AG08396 (cell line): ENCODE data around the gene COX8C.
"Not testable (repeated sequence)": the region's sequence is repeated elsewhere in the genome, so short reads cannot be mapped to it uniquely, and the experiment has no call there.

ENCODE experiments used
- DNase-seq: peaks from one replicate; pipeline ENCODE4 v3.0.0; 2012; ENCODE audit warnings: low spot score, mixed read lengths

COX8C gene

GRCh38 chr14:93375673-93376156 lies 28.7 kb downstream of the COX8C start:
- no peak for DNase-seq

DNA sequence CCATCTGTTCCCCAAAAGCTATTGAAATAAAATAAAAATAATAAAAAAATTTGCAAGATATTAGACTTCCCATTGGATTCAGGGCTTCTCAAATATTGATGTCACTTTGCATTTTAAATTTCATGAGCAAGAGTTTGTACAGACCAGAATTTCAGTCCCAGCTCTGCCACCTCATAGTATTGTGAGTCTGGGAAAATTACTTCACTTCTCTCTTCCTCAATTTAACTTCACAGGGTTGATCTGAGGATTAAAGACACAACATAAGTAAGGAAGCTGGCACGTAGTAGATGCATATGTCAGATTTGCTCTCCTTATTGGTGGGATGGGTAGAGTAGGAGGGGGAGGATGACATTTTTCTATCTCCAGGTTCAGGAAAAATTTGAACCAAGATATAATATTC lies 32.8 kb downstream of the COX8C start:
- DNase-seq: no peak

DNA sequence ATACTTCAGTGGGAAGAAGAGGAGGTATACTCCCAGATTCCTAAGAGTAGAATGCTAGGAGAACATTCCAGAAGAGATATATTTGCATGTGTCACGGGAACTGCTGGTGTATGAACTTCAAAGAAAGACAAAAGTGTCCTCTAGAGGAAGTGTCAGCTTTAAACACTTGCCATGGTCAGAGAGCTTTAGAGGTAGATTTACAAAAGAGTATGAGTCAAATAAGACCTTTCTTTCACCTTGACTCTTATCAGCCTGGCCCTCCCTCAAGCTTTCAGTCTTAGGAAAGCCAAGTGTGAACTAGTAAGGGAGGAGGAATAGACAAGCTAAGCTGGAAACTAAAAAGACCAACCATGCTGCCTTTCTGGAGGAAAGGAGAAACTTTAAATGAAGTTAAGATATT lies 34.7 kb downstream of the COX8C start:
- no peak for DNase-seq

GRCh38 chr14:93384256-93384655 lies 37.3 kb downstream of the COX8C start:
- DNase-seq: not testable (repeated sequence)

DNA sequence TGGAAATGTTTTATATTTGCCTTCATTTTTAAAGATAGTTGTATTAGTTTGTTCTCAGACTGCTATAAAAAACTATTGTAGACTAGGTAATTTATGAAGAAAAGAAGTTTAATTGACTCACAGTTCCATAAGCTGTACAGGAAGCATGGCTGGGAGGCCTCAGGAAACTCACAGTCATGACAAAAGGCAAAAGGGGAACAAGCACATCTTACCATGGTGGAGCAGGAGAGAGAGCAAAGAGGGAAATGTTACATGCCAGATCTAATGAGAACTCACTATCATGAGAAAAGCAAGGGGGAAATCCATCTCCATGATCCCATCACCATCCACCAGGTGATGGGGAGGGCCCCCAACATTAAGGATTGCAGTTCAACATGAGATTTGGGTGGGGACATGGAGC lies 48.2 kb downstream of the COX8C start:
- no peak for DNase-seq

DNA sequence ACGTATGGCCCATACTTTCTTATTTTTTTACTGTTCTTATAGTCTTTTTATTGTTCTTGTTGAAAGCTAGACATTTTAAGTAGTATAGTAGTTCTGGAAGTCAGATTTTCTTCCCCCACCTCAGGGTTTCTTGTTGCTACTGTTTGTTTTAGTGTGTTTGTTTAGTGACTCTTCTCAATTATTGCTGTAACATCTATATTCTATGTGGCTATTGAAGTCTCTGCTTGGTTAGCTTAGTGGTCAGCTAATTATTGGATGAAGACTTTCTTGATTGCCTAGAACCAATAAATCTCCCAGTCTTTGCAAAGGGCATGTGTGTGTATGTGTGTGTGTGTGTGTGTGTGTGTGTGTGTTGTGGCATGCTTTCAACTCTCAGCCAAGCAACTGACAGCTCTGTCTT lies 49.5 kb downstream of the COX8C start:
- no peak for DNase-seq
